Measurements from ENCODE around the gene PDZD2.

PDZD2 gene

GRCh38 chr5:31939151-31939550 is 300.2 kb downstream of the PDZD2 start:
- DNase-seq = no peak

GRCh38 chr5:31941151-31941755 is 302.3 kb downstream of the PDZD2 start:
- no peak for DNase-seq

GRCh38 chr5:31942546-31942945 is 303.6 kb downstream of the PDZD2 start:
- DNase-seq = no peak

GRCh38 chr5:31944684-31945445 is 305.9 kb downstream of the PDZD2 start:
- no peak for DNase-seq

DNA sequence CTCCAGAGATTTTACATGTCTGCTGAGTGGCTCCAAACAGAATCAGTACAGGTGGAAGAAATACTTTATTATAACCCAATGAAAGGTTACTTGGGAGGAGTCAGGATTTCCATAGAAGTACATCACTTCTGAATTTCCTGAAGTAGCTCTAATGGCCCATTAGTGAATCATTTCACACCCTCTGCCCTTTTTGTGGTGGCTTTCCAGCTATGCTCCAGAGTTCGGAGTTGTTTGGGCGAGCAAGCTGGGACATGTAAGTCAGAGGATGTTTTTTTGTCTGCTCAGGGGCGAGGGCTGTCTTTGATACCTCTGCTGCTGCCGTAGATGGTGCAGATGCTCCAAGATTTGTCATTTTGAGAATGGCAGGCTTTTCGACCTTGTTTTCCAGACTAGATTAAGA is 309.1 kb downstream of the PDZD2 start:
- DNase-seq = no peak

- DNase-seq = no peak
These were observed 313.1 kb downstream of the PDZD2 start for GRCh38 chr5:31952067-31952466.

- peak; percentile 29 for DNase-seq
These were observed 315.2 kb downstream of the PDZD2 start for GRCh38 chr5:31954091-31954490.

- no peak for DNase-seq
These were observed 318.2 kb downstream of the PDZD2 start for GRCh38 chr5:31957151-31957550.

DNA sequence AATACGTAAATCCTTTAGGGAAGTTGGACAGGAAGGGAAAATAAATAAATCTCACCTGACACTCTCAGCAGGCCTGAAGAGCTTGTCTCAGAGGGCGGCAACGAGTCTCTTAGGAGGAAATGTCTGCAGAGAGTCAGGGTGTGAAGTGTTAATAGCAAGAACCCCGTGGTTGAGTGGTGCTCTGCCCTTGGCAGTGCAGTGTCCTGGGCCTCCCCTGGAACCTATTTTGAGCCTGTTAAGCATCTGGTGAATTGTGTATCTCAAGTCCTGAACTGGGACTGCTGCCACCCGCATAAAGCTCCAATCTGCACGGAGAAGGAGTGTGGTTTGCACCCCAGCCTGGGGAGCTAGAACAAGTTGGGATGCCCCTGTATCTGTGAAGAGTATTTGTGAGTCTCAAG is 323.4 kb downstream of the PDZD2 start:
- DNase-seq = no peak

DNA sequence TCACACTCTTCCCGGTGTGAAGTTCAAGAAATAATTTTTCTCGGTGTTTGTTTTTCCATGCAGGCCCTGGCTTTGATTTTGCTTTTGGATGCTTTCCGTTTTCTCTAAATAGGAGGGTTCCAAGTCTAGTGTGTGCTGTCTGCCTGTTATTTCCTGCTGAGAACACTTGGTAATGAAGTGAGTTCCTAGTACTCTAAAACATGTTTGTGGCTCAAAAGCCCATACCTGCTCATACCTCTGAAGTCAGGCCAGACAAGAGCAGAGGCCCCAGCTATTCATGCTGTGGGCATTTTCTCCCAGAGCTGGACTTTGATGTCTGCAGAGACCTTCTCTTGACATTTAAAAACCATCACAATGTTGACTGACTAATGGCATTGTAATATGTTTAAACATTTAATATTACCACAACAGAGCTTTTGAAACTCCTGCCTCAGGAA is 324.0 kb downstream of the PDZD2 start:
- DNase-seq = no peak

DNA sequence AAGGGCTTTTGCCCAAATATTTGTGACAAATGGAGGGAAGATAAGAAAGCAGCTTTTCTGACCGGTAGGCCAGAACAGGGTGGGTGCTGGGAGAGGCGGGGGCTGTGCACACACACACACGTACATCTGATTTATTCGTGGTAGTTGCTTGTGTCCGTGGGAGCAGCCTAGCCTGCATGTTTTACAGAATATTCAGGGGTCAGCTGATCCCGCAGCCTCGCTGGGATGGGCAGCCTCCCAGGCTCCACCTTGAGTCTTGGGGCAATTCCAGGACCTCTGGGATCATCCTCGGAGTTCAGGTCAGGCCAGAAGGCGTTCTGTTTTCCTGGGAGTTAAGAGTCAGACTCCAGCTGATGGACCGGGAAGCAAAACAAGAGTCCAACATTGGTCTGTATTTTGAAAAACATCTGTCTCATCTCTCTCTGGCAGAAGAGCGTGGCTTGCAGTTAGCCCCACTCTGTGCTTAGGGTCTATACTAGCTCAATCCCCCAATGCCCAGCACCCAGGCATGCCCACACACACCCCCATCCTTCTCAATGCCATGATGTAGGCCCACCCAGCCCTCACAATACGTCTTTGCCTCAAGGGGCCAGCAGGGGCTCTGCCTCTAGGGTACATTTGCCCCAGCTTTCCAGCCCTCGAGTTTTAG is 324.6 kb downstream of the PDZD2 start:
- DNase-seq = no peak

GRCh38 chr5:31964007-31964360 is 325.1 kb downstream of the PDZD2 start:
- no peak for DNase-seq

DNA sequence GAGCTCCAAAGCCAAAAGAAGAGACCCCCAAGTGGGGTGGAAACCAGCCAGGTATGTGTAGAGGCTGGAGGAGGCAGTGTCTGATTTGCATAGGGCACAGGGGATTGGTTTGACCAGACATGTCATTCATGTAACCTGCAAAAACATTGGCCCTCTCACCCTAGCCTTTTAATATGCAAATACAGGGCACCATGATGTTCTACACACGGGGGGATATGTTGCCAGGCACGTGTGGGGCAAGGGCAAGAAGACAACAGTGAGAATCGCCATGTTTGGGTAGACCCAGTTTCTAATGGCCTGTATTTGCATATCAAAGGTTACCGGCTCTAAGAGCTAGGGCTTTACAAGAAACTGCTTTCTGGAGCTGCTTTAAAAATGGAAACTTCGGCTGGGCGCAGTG is 326.3 kb downstream of the PDZD2 start:
- DNase-seq = no peak

GRCh38 chr5:31966936-31967335 is 328.0 kb downstream of the PDZD2 start:
- no peak for DNase-seq

DNA sequence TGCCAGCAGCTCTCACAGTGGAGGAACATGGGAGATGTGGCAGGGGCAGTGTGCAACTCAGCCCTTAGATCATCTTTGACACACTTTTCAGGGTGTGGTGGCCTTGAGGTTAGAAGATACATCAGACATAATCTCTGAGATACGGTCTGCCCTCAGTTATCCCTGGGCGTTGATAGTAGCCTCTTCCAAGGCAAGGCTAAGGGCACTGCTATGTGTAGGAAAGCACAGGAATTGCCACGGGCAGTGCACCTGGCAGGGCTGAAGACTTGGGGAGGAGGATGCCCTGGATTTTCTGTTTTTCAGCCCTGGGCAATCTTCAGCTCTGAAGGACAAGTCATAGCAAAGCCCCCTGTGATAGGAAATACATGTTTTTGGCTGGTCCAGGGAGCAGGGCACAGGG is 328.5 kb downstream of the PDZD2 start:
- no peak for DNase-seq

- DNase-seq = no peak
These were observed 333.6 kb downstream of the PDZD2 start for GRCh38 chr5:31972558-31972957.

GRCh38 chr5:31975189-31975612 is 336.3 kb downstream of the PDZD2 start:
- peak; percentile 15 for DNase-seq

DNA sequence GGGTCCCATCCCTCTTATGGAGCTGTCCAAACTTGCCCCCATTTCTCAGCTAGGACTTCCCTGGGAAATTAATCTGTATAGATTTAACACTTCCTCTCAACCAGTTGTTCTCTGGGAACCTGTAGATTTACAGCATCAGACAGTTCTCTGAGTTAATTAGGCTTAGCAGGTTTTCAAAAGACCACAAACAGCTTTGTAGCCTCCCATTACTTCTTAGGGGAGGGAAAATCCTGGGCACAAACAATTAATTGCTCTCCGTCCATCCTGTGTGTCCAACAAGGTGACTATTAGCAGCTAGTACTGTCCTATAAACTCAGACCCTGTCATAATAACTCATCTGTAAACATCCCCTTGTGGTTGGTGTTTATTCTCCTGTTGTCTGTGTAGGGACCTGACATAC is 337.2 kb downstream of the PDZD2 start:
- DNase-seq = no peak

DNA sequence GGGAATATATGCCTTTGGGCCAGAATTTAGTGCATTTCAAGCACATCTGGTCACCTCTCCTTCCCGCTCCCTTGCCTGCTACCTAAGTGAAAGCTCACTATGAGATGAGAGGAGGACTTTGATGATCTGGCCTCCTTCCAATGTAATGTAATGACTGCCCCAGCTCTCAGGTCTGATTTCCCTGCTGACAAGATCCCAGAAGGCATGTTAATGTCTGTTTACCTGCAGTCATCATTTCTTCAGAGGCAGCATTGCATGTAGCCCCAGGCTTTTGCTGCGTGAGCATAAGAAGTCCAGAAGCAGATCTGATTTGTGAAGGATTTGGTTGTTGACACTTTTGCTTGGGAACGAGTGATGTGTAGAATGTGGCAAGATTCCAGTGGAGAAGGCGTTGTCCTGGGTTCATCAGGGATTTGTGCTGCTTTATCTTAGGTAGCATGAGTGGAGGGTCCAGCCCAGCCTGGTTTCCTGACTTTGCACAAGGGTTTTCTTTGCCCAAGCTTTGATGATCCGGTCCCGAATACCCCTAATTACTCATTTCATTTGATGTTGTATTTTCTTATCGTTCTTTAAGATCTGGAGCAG is 342.5 kb downstream of the PDZD2 start:
- no peak for DNase-seq

- no peak for DNase-seq
These were observed 343.1 kb downstream of the PDZD2 start for GRCh38 chr5:31982027-31982426.

GRCh38 chr5:31982621-31983020 is 343.7 kb downstream of the PDZD2 start:
- peak; percentile 18 for DNase-seq

DNA sequence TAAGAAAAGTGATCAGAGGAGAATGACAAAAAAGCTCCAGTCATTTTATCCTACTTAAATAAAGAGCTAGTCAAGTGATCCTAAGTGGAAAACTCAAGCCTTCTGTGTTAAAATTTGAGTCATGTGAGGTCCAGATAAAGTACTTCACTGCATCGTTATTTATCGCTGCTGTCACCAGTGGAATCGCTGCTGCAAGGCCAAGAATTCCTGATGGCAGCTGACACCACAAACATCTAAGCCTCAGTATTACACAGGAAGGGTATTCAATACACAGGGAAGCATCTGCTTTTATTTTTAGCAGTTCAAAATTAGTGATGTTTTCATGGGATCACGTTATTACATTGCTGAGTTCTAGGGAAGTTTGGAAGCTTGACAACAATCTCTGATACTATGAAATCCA is 344.9 kb downstream of the PDZD2 start:
- peak; percentile 9 for DNase-seq

GRCh38 chr5:31984691-31985090 is 345.8 kb downstream of the PDZD2 start:
- no peak for DNase-seq

- no peak for DNase-seq
These were observed 347.2 kb downstream of the PDZD2 start for GRCh38 chr5:31986101-31986500.
